HG03095 (cell line): ENCODE results near the gene GARS1.
A peak's percentile ranks its signal among the peaks of the same experiment; 100 is the strongest.
"Not testable (repeated sequence)": the region's sequence is repeated elsewhere in the genome, so short reads cannot be mapped to it uniquely, and the experiment has no call there.

Experiments used
- ATAC-seq: cut with Tn5 transposase; IDR thresholded peaks from one replicate; pipeline ENCODE4 v1.9.1; 2021; ENCODE audit warnings: moderate library complexity; ENCODE audit not compliant: unreplicated experiment

GARS1 gene

GRCh38 chr7:30618080-30618676 lies 23.5 kb downstream of the GARS1 start:
- no peak for ATAC-seq

- ATAC-seq: no peak
These were observed 24.3 kb downstream of the GARS1 start for GRCh38 chr7:30618961-30619360.

DNA sequence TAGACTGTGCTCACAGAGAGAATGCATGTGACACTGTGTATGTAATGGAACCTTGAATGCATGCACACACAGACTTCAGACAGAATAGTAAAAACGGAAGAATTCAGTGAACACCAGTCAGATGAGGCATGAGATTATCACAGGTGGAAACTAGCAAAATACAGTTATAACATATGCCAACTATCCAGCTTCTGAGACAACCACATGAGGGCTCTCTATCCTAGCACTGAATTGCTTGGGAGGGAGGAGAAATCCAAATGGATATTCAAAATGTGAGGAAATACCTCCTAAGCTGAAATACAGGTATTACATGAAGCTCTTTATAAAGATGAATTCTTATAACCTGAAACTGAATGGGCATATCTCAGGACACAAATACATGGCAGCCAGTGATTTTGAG lies 30.6 kb downstream of the GARS1 start:
- ATAC-seq: no peak

GRCh38 chr7:30627026-30627425 lies 32.3 kb downstream of the GARS1 start:
- no peak for ATAC-seq

- peak; percentile 51 for ATAC-seq
These were observed 36.3 kb downstream of the GARS1 start for GRCh38 chr7:30630986-30631385.

DNA sequence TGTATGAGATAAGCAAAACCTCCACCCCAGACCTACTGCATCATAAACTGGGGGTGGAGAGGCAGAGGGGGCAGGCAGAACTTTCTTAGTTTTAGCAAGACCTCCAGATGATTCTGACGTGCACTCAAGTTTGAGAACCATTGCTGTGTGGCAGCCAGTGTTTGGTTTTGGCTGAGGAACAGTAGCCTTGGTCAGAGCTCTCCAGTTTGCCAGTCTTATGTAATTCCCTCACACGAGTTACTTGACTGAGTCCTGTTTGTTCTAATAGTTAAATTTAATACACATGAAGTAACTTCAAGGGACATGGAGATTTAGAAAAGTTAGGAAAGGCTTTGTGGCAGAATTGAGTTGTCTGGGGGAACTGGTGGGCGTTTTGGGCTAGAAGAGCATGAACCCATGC lies 38.5 kb downstream of the GARS1 start:
- no peak for ATAC-seq

- no peak for ATAC-seq
These were observed 39.5 kb downstream of the GARS1 start for GRCh38 chr7:30634193-30634626.

DNA sequence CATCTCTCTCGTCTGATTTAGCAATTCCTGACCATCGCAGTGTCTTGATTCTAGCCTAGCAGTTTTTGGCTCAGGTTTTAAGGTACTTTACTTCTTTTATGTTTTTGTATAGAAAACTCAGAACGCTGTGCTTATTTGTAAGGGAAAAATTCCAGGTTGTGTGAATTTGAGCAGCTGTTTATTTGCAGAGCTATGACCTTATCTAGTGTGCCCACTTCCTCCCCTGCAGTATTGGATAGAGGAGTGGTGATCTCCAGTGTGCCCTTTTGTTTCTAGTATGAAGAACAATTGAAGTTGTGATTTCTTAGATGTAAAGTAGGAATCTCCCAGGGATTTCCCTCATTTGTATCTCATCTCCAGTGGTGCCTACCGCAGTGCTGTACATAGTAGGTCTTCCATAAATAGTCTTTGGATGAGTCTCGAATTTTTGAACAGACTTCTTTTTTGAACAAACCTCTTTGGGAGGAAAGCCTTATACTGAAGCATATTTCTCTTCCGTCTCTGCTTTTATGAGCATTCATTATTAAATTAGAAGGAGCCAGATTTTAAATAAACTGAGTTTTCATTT lies 40.0 kb downstream of the GARS1 start:
- no peak for ATAC-seq

DNA sequence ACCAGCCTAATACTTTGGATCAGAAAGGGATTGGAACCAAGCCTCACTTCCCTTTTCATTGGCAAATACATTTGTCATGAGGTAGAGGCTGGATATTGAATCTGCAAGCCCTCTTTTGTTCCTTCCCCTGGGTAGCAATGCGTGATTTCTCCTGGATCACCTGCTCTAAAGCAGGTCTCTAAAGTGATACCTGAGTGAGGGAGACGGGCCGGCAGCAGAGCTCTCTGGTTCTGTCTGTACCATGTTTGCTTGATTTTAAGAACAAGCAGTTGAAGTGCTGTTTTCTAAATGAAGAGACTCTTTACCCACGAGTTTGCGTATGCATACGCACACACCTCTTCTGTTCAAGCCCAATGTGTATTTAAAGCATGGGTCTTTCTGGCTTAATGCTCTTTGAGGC lies 41.1 kb downstream of the GARS1 start:
- ATAC-seq: no peak

DNA sequence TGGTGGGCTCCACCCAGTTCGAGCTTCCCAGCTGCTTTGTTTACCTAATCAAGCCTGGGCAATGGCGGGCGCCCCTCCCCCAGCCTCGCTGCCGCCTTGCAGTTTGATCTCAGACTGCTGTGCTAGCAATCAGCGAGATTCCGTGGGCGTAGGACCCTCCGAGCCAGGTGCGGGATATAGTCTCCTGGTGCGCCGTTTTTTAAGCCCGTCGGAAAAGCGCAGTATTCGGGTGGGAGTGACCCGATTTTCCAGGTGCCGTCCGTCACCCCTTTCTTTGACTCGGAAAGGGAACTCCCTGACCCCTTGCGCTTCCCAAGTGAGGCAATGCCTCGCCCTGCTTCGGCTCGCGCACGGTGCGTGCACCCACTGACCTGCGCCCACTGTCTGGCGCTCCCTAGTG lies 47.6 kb downstream of the GARS1 start:
- not testable (repeated sequence) for ATAC-seq

GRCh38 chr7:30642789-30643188 lies 48.1 kb downstream of the GARS1 start:
- ATAC-seq: no peak

GRCh38 chr7:30644286-30644955 lies 49.7 kb downstream of the GARS1 start:
- no peak for ATAC-seq

DNA sequence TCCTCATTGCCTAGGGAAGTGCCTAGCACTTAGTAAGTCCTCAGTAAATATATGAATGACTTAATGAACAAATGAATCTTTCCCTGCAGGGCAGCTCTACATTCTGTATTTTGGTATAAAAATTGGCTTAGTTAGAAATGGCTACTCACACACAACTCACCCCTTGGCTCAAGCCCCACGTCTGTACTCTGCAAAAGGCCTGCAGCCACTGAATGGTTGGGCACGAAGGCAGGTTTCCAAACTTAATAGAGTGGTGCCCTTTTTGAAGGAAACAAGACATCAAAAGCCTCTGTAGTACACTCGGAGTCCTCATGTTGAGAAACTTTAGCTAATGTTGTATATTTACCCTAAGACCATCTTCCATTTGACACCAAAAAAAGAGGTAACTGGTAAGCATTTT lies 51.0 kb downstream of the GARS1 start:
- ATAC-seq: no peak

- no peak for ATAC-seq
These were observed 51.5 kb downstream of the GARS1 start for GRCh38 chr7:30646154-30646553.

GRCh38 chr7:30647589-30648364 lies 53.1 kb downstream of the GARS1 start:
- no peak for ATAC-seq

DNA sequence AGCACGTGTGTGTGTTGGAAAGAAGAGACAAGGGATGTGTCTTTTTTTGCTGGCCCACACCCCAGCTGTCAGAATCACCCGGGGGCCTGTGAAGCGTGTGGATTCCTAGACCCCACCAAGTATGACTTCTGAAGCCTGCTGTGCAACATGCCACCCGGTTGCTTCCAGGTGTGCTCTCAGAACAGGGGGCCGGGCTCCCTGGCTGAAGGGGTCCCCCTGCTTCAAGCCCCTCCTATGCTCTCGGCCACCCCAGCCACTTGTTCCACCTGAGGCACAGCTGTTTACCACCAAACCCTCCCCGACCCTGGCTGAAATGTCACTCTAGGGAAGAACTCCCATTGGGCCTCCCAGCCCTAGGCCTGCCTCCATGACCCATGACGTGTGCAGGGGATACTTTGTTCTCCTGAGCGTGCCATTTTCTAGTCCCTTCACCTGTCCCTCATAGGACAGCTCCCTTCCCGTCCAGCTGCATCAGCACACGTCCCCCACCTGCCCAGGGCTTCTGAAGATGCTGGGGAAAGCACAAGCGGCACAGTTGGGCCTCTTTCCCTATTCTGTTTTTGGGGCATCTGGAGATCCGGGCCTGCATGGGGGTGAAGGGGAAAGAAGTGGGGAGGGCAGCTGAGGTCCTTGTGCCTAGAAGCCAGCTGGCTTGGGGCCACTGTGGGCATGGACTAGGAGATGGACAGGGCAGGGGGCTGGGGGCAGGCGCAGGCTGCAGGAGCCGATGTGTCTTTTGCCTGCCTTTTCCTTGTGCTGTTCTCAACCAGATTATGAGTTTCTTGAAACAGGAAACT lies 54.3 kb downstream of the GARS1 start:
- no peak for ATAC-seq

- ATAC-seq: no peak
These were observed 55.2 kb downstream of the GARS1 start for GRCh38 chr7:30649717-30650420.

- ATAC-seq: no peak
These were observed 55.7 kb downstream of the GARS1 start for GRCh38 chr7:30650421-30650808.

GRCh38 chr7:30652132-30652531 lies 57.5 kb downstream of the GARS1 start:
- ATAC-seq: no peak
